Natural killer cell (primary cell): ENCODE measurements around the gene NELFCD. TPM values are rescaled to one million over a fixed set of nuclear protein-coding genes. Genes with fewer than 3 reads are reported as not detected.
"Not testable (repeated sequence)": the region's sequence is repeated elsewhere in the genome, so short reads cannot be mapped to it uniquely, and the experiment has no call there.

Experiments used
- ATAC-seq, 3 donors: fragments of 150-1000 bp in 2 of 3; fragments of 200-7000 bp in 1 of 3; cut with Tn5 transposase; 1 replicate in 1 of 3; 2 replicates in 2 of 3; pipeline ENCODE4 v1.10.0; 2021; ENCODE audit warnings: mild to moderate bottlenecking in 2 of 3, moderate library complexity in 2 of 3
- DNase-seq, 2 donors: peaks; one replicate each; pipeline versions ENCODE4 v3.0.0 to v3.0.0-alpha.2; 2013 to 2021; ENCODE audit warnings: mixed read lengths in 1 of 2
- H3K27ac ChIP-seq: one replicate; pipeline ENCODE4 v1.5.1; 2013; ENCODE audit warnings: mild to moderate bottlenecking, low read length
- H3K27me3 ChIP-seq: one replicate; pipeline ENCODE4 v1.6.1; 2013; ENCODE audit warnings: low read length; ENCODE audit not compliant: control insufficient read depth, insufficient read depth
- H3K36me3 ChIP-seq: one replicate; pipeline ENCODE4 v1.6.1; 2013; ENCODE audit warnings: low read length; ENCODE audit not compliant: control insufficient read depth, insufficient read depth
- H3K4me1 ChIP-seq: one replicate; pipeline ENCODE4 v1.6.1; 2013; ENCODE audit warnings: low read length; ENCODE audit not compliant: control insufficient read depth, insufficient read depth
- H3K4me3 ChIP-seq: one replicate; pipeline ENCODE4 v1.5.1; 2013; ENCODE audit warnings: low read length
- H3K9me3 ChIP-seq: one replicate; pipeline ENCODE4 v1.6.1; 2013; ENCODE audit warnings: low read length; ENCODE audit not compliant: control insufficient read depth, insufficient read depth
- H3K27ac Mint-ChIP-seq, 2 donors: one replicate each; pipeline ENCODE4 v1.8.0; 2022; ENCODE audit warnings: mild to moderate bottlenecking in 2 of 2, mixed read lengths in 2 of 2, moderate library complexity in 1 of 2
- H3K27me3 Mint-ChIP-seq, 2 donors: one replicate each; pipeline ENCODE4 v1.8.0; 2022; ENCODE audit warnings: low read depth in 2 of 2, mixed read lengths in 2 of 2
- H3K36me3 Mint-ChIP-seq: one replicate; pipeline ENCODE4 v1.8.0; 2022; ENCODE audit warnings: mixed read lengths
- H3K4me1 Mint-ChIP-seq, 2 donors: one replicate each; pipeline ENCODE4 v1.8.0; 2022; ENCODE audit warnings: mixed read lengths in 2 of 2
- H3K4me3 Mint-ChIP-seq: one replicate; pipeline ENCODE4 v1.8.0; 2022; ENCODE audit warnings: mild to moderate bottlenecking, moderate library complexity, mixed read lengths
- H3K9me3 Mint-ChIP-seq, 2 donors: one replicate each; pipeline ENCODE4 v1.8.0; 2022; ENCODE audit warnings: mixed read lengths in 2 of 2
- CTCF ChIP-seq: fragments of 200-600 bp; IDR thresholded peaks from one replicate; pipeline ENCODE4 v1.8.0; 2022; ENCODE audit warnings: antibody characterized with exemption
- WGBS: methylation state at CpG from one replicate; pipeline ENCODE4 v1.1.7; 2013; ENCODE audit warnings: missing lambda C conversion rate; ENCODE audit not compliant: insufficient coverage; 5-methylcytosine and 5-hydroxymethylcytosine counted together
- intact Hi-C: fragments of 100-400 bp; cut with micrococcal nuclease; formaldehyde crosslinking; loops from one replicate; pipeline ENCODE4 v1.14.2; 2022
- total RNA-seq, 4 donors: library from RNA; stranded (reverse); fragments of 120-200 nt in 1 of 4; gene quantifications; one replicate each; pipeline versions ENCODE4 v1.2.3 to v1.2.4, GENCODE V29; 2013 to 2022

NELFCD gene
- total RNA-seq, 3 donors from 2014 or later (not counting 1 experiment from before 2014, with no cell fraction given), result 75.7 to 105 (median 92.6) TPM

- WGBS, result 23% methylated on average over 29 of the region's 29 CpGs
- intact Hi-C loops, result loop anchor here (1.0 to 5.0 kb wide), 4 partner anchors 50 to 674 kb away; partner anchors contain the start of gene RAB22A
- Mint-ChIP-seq H3K4me3 (peak overlapping the region; percentile 77), H3K27ac (peak overlapping the region; percentile 70 to 87), H3K27me3 (no peaks in the 10 kb centered on the region), H3K9me3 (peaks cover 0 to under 1% of the 10 kb centered on the region in 2 donors), H3K36me3 (peaks cover 3% of the 10 kb centered on the region), H3K4me1 (peaks cover 24 to 29% of the 10 kb centered on the region in 2 donors)
- ATAC-seq (no peak), DNase-seq (peak in 1 of 2 donors; percentile 47)
- Histone ChIP-seq H3K4me3 (peak overlapping the region; percentile 57), H3K9me3 (no peaks in the 10 kb centered on the region), H3K36me3 (peaks cover 8% of the 10 kb centered on the region), H3K27me3 (no peaks in the 10 kb centered on the region), H3K4me1 (peaks cover 33% of the 10 kb centered on the region), H3K27ac (peak overlapping the region; percentile 56)
- TF ChIP-seq CTCF, result no peak
Observed at GRCh38 chr20:58981628-58982364, 740 bp downstream of the NELFCD start.

GRCh38 chr20:58982406-58983114 is 1.5 kb downstream of the NELFCD start:
- Mint-ChIP-seq H3K9me3 (no peaks in the 10 kb centered on the region), H3K36me3 (peaks cover 11% of the 10 kb centered on the region), H3K4me3 (peak overlapping the region; percentile 77), H3K4me1 (peaks cover 27 to 29% of the 10 kb centered on the region in 2 donors), H3K27me3 (no peaks in the 10 kb centered on the region), H3K27ac (peak overlapping the region; percentile 70 to 87)
- peaks cover 33% of the 10 kb centered on the region for H3K4me1 ChIP-seq
- no peaks in the 10 kb centered on the region for H3K9me3 ChIP-seq
- no peak for TF ChIP-seq CTCF
- H3K27me3 ChIP-seq, result no peaks in the 10 kb centered on the region
- no peak overlapping the region for H3K4me3 ChIP-seq
- WGBS, result 66% methylated on average over 10 of the region's 12 CpGs
- intact Hi-C loops, result loop anchor here (1.0 to 5.0 kb wide), 3 partner anchors 49 to 675 kb away; partner anchors contain the start of gene RAB22A
- H3K36me3 ChIP-seq, result peaks cover 15% of the 10 kb centered on the region
- ATAC-seq, result peak; percentile 51 to 61 (median 53)
- H3K27ac ChIP-seq, result peak overlapping the region; percentile 56
- DNase-seq, result peak in 1 of 2 donors; percentile 74

GRCh38 chr20:58983115-58983468 is 2.0 kb downstream of the NELFCD start:
- H3K27me3 Mint-ChIP-seq, H3K9me3 Mint-ChIP-seq, H3K4me3 ChIP-seq, H3K27me3 ChIP-seq, ATAC-seq, H3K9me3 ChIP-seq, DNase-seq: not testable (repeated sequence)
- H3K4me1 ChIP-seq, result peaks cover 33% of the 10 kb centered on the region
- Mint-ChIP-seq H3K36me3 (peaks cover 16% of the 10 kb centered on the region), H3K27ac (peak overlapping the region; percentile 70 to 87), H3K4me1 (peaks cover 27 to 29% of the 10 kb centered on the region in 2 donors), H3K4me3 (peak overlapping the region; percentile 77)
- H3K36me3 ChIP-seq, result peaks cover 20% of the 10 kb centered on the region
- peak overlapping the region; percentile 56 for H3K27ac ChIP-seq
- 80% methylated on average over 12 of the region's 12 CpGs for WGBS
- intact Hi-C loops, result loop anchor here (5.0 kb wide), 2 partner anchors 76 to 676 kb away; partner anchors contain the start of gene RAB22A

- peaks cover 33% of the 10 kb centered on the region for H3K4me1 ChIP-seq
- no peak overlapping the region for H3K4me3 Mint-ChIP-seq
- H3K9me3 ChIP-seq, result no peaks in the 10 kb centered on the region
- H3K27ac ChIP-seq, result no peak overlapping the region
- no peaks in the 10 kb centered on the region for H3K9me3 Mint-ChIP-seq
- ATAC-seq, result no peak
- no peaks in the 10 kb centered on the region for H3K27me3 ChIP-seq
- H3K4me3 ChIP-seq, result no peak overlapping the region
- intact Hi-C loops, result loop anchor here (5.0 kb wide), 2 partner anchors 77 to 677 kb away; partner anchors contain the start of gene RAB22A
- H3K36me3 ChIP-seq, result peaks cover 36% of the 10 kb centered on the region
- peak overlapping the region in 1 of 2 donors; percentile 41 for H3K27ac Mint-ChIP-seq
- peaks cover 23% of the 10 kb centered on the region for H3K36me3 Mint-ChIP-seq
- H3K4me1 Mint-ChIP-seq, result peaks cover 27 to 29% of the 10 kb centered on the region in 2 donors
- no peak for TF ChIP-seq CTCF
- whole genome bisulfite sequencing, result 95% methylated on average over 6 of the region's 6 CpGs
- no peaks in the 10 kb centered on the region for H3K27me3 Mint-ChIP-seq
- no peak for DNase-seq
Observed at GRCh38 chr20:58984691-58985090, 3.6 kb downstream of the NELFCD start.
